Measurements from ENCODE around the gene REM1.
"Not testable (repeated sequence)": the region's sequence is repeated elsewhere in the genome, so short reads cannot be mapped to it uniquely, and the experiment has no call there.

The REM1 gene

GRCh38 chr20:31515072-31515774 lies 40.1 kb downstream of the REM1 start:
- no peaks in the 10 kb centered on the region for H3K9me3 ChIP-seq (replicated peaks; ENCODE audit: low read length)
- H3K36me3 ChIP-seq (ENCODE audit: insufficient read depth, low read length), result peaks cover 6% of the 10 kb centered on the region
- H3K9ac ChIP-seq (ENCODE audit: low read depth, low read length), result peak overlapping the region; percentile 95
- peak overlapping the region; percentile 99 for H3K4me3 ChIP-seq (ENCODE audit: low read length)
- no peaks in the 10 kb centered on the region for H3K27me3 ChIP-seq (ENCODE audit: control insufficient read depth, insufficient read depth, low read length)
- peaks cover 31% of the 10 kb centered on the region for H3K4me1 ChIP-seq (ENCODE audit: control insufficient read depth, insufficient read depth, low read length)
- H3K4me2 ChIP-seq (ENCODE audit: low read length), result peak overlapping the region; percentile 95

GRCh38 chr20:31515775-31516107 lies 40.7 kb downstream of the REM1 start:
- Histone ChIP-seq H3K27me3 (ENCODE audit: control insufficient read depth, insufficient read depth, low read length) (no peaks in the 10 kb centered on the region), H3K4me3 (ENCODE audit: low read length) (peak overlapping the region; percentile 99), H3K4me2 (ENCODE audit: low read length) (peak overlapping the region; percentile 95), H3K9ac (ENCODE audit: low read depth, low read length) (peak overlapping the region; percentile 95), H3K36me3 (ENCODE audit: insufficient read depth, low read length) (peaks cover 8% of the 10 kb centered on the region), H3K4me1 (ENCODE audit: control insufficient read depth, insufficient read depth, low read length) (peaks cover 31% of the 10 kb centered on the region), H3K9me3 (replicated peaks; ENCODE audit: low read length) (no peaks in the 10 kb centered on the region)

GRCh38 chr20:31516166-31516565 lies 41.1 kb downstream of the REM1 start:
- peak overlapping the region; percentile 95 for H3K4me2 ChIP-seq (ENCODE audit: low read length)
- peak overlapping the region; percentile 99 for H3K4me3 ChIP-seq (ENCODE audit: low read length)
- no peaks in the 10 kb centered on the region for H3K27me3 ChIP-seq (ENCODE audit: control insufficient read depth, insufficient read depth, low read length)
- peaks cover 31% of the 10 kb centered on the region for H3K4me1 ChIP-seq (ENCODE audit: control insufficient read depth, insufficient read depth, low read length)
- H3K36me3 ChIP-seq (ENCODE audit: insufficient read depth, low read length), result peaks cover 9% of the 10 kb centered on the region
- H3K9me3 ChIP-seq (replicated peaks; ENCODE audit: low read length), result no peaks in the 10 kb centered on the region
- peak overlapping the region; percentile 95 for H3K9ac ChIP-seq (ENCODE audit: low read depth, low read length)

GRCh38 chr20:31516651-31517050 lies 41.6 kb downstream of the REM1 start:
- H3K4me3 ChIP-seq (ENCODE audit: low read length), result peak overlapping the region; percentile 13
- H3K4me1 ChIP-seq (ENCODE audit: control insufficient read depth, insufficient read depth, low read length), result peaks cover 31% of the 10 kb centered on the region
- peaks cover 9% of the 10 kb centered on the region for H3K36me3 ChIP-seq (ENCODE audit: insufficient read depth, low read length)
- no peaks in the 10 kb centered on the region for H3K9me3 ChIP-seq (replicated peaks; ENCODE audit: low read length)
- no peaks in the 10 kb centered on the region for H3K27me3 ChIP-seq (ENCODE audit: control insufficient read depth, insufficient read depth, low read length)
- no peak overlapping the region for H3K9ac ChIP-seq (ENCODE audit: low read depth, low read length)
- peak overlapping the region; percentile 95 for H3K4me2 ChIP-seq (ENCODE audit: low read length)

GRCh38 chr20:31517373-31517772 lies 42.3 kb downstream of the REM1 start:
- H3K9me3 ChIP-seq (replicated peaks; ENCODE audit: low read length), result no peaks in the 10 kb centered on the region
- peaks cover 13% of the 10 kb centered on the region for H3K36me3 ChIP-seq (ENCODE audit: insufficient read depth, low read length)
- no peaks in the 10 kb centered on the region for H3K27me3 ChIP-seq (ENCODE audit: control insufficient read depth, insufficient read depth, low read length)
- H3K4me2 ChIP-seq (ENCODE audit: low read length), result peak overlapping the region; percentile 95
- H3K4me1 ChIP-seq (ENCODE audit: control insufficient read depth, insufficient read depth, low read length), result peaks cover 31% of the 10 kb centered on the region
- peak overlapping the region; percentile 6 for H3K9ac ChIP-seq (ENCODE audit: low read depth, low read length)
- peak overlapping the region; percentile 13 for H3K4me3 ChIP-seq (ENCODE audit: low read length)

GRCh38 chr20:31521267-31521666 lies 46.2 kb downstream of the REM1 start:
- not testable (repeated sequence) for H3K27me3 ChIP-seq (ENCODE audit: control insufficient read depth, insufficient read depth, low read length); H3K4me3 ChIP-seq (ENCODE audit: low read length); H3K9ac ChIP-seq (ENCODE audit: low read depth, low read length); H3K4me2 ChIP-seq (ENCODE audit: low read length); H3K9me3 ChIP-seq (replicated peaks; ENCODE audit: low read length)
- Histone ChIP-seq H3K36me3 (ENCODE audit: insufficient read depth, low read length) (peaks cover 31% of the 10 kb centered on the region), H3K4me1 (ENCODE audit: control insufficient read depth, insufficient read depth, low read length) (peaks cover 19% of the 10 kb centered on the region)

GRCh38 chr20:31522731-31523130 lies 47.6 kb downstream of the REM1 start:
- no peak overlapping the region for H3K4me3 ChIP-seq (ENCODE audit: low read length)
- H3K36me3 ChIP-seq (ENCODE audit: insufficient read depth, low read length), result peaks cover 35% of the 10 kb centered on the region
- H3K9me3 ChIP-seq (replicated peaks; ENCODE audit: low read length), result no peaks in the 10 kb centered on the region
- no peaks in the 10 kb centered on the region for H3K27me3 ChIP-seq (ENCODE audit: control insufficient read depth, insufficient read depth, low read length)
- no peak overlapping the region for H3K4me2 ChIP-seq (ENCODE audit: low read length)
- H3K9ac ChIP-seq (ENCODE audit: low read depth, low read length), result no peak overlapping the region
- H3K4me1 ChIP-seq (ENCODE audit: control insufficient read depth, insufficient read depth, low read length), result peaks cover 5% of the 10 kb centered on the region

GRCh38 chr20:31523361-31524283 lies 48.5 kb downstream of the REM1 start:
- H3K4me3 ChIP-seq (ENCODE audit: low read length), result no peak overlapping the region
- H3K9me3 ChIP-seq (replicated peaks; ENCODE audit: low read length), result no peaks in the 10 kb centered on the region
- peaks cover 41% of the 10 kb centered on the region for H3K36me3 ChIP-seq (ENCODE audit: insufficient read depth, low read length)
- H3K27me3 ChIP-seq (ENCODE audit: control insufficient read depth, insufficient read depth, low read length), result no peaks in the 10 kb centered on the region
- H3K4me1 ChIP-seq (ENCODE audit: control insufficient read depth, insufficient read depth, low read length), result peaks cover 5% of the 10 kb centered on the region
- H3K4me2 ChIP-seq (ENCODE audit: low read length), result no peak overlapping the region
- no peak overlapping the region for H3K9ac ChIP-seq (ENCODE audit: low read depth, low read length)

GRCh38 chr20:31527266-31527665 lies 52.2 kb downstream of the REM1 start:
- Histone ChIP-seq H3K4me2 (ENCODE audit: low read length) (no peak overlapping the region), H3K36me3 (ENCODE audit: insufficient read depth, low read length) (peaks cover 60% of the 10 kb centered on the region), H3K9me3 (replicated peaks; ENCODE audit: low read length) (no peaks in the 10 kb centered on the region), H3K4me1 (ENCODE audit: control insufficient read depth, insufficient read depth, low read length) (peaks cover 5% of the 10 kb centered on the region), H3K27me3 (ENCODE audit: control insufficient read depth, insufficient read depth, low read length) (no peaks in the 10 kb centered on the region), H3K4me3 (ENCODE audit: low read length) (no peak overlapping the region), H3K9ac (ENCODE audit: low read depth, low read length) (no peak overlapping the region)

Measured in skeletal muscle satellite cell (primary cell).